T1000 (cell line): ENCODE results near the gene IWS1.
"Not testable (repeated sequence)": the region's sequence is repeated elsewhere in the genome, so short reads cannot be mapped to it uniquely, and the experiment has no call there.

Experiments used
- DNase-seq: peaks from one replicate; lab custom pipeline; 2025; ENCODE audit warnings: mixed read lengths; lab: John Stamatoyannopoulos, UW

The IWS1 gene

GRCh38 chr2:127526132-127527000 is at the start of gene IWS1:
Gene IWS1 (minus strand): TSS chr2:127526489. CDS start chr2:127526208, 281 bp downstream.
- peak; percentile 88 for DNase-seq

- DNase-seq, result no peak
Measured at GRCh38 chr2:127575941-127576432, 49.7 kb upstream of the IWS1 start.

GRCh38 chr2:127575185-127575765 is 49.0 kb upstream of the IWS1 start:
- no peak for DNase-seq

DNA sequence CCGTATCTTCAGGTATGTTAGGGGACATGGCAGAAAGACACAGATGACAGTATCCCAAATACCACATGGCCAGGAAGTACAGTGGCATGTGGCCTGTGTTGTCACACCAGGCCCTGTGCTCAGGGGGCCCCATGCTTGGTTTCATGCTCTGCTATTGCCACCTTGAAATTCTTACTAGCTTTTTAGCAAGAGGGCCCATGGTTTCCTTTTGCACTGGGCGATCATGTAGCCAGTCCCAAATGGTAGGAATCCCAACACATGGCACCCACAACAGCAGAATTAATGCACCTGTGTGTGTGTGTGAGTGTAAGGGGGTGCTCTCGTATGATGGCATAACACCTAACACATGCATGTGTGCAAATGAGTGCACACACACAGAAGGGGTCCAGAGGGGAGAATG is 48.4 kb upstream of the IWS1 start:
- no peak for DNase-seq

- no peak for DNase-seq
Measured at GRCh38 chr2:127573771-127574170, 47.5 kb upstream of the IWS1 start.

DNA sequence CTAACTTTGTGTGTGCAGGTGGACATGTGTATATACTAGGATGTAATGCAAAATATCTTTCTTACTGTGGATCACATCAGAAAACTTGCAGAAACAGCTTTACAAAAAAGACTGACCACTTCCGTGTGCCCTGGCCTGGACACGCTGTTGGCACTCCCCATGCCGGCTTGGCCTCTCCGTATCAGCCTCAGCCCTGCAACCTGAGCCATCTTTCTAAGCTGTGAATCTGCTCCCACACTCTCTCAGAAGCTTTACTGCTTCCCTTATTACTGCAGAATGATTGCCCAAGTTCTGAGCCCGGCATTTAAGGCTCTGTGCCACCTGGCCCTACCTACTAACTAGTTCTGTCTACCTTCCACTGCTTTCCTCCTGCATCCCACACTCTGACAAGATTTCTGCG is 47.0 kb upstream of the IWS1 start:
- no peak for DNase-seq

DNA sequence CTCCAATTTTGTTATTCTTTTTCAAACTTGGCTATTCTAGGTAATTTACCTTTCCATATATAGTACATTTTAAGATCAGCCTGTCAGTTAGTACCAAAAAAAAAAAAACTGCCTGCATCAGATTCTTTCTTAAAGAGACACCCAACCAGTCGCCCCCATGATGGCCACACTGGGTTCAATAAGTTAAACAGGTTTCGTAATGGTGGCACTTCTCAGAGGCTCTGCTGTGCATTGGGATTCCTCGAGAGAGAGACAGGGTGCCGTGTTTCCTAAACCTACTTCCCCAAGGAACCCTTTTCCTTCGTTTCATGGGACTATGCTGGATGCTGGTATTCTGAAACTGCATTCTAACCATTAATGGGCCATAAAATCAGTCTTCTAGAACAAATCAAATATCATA is 46.6 kb upstream of the IWS1 start:
- DNase-seq, result no peak

- not testable (repeated sequence) for DNase-seq
Measured at GRCh38 chr2:127572352-127572751, 46.1 kb upstream of the IWS1 start.

DNA sequence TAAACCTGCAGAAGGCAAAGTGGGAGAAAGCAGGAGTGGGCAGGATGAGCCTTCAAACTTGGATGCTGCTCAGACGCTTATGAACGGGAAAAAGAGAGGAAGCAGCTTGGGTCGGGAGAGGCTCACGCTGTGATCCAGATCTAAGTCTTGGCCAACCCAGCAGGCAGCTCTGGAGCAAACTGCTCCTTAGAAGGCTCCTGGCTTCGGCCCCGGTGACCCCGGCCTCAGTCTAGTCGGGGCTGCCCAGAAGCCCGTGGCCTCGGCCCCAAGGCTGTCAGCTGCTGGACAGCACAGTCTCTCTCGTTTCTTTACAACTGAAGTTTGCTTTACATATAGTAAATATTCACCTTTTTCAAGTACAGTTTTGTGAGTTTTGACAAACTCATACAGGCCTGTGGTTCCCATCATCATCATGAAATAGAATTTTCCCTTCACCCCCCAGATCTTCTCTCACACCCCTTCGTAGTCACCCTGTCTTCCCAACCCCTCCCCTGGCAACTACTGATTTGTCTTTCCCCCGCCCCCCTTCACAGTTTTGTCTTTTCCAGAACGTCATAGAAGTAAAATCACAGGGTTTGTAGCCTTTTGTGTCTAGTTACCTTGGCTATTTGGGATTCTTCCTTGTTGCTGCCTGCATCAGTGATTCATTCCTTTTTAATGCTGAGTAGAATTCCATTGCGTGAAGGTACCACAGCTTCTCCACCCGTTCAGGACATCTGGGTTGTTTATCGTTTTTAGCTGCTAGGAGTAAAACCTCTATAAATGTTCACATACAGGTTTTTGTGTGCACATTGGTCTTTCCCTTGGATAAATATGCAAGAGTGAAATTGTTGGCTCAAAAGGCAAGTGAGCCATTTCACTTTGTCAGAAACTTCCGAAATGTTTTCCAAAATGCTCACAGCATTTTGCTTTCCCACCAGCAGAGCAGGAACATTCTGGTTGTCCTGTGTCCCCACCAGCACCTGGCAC is 44.3 kb upstream of the IWS1 start:
- no peak for DNase-seq

DNA sequence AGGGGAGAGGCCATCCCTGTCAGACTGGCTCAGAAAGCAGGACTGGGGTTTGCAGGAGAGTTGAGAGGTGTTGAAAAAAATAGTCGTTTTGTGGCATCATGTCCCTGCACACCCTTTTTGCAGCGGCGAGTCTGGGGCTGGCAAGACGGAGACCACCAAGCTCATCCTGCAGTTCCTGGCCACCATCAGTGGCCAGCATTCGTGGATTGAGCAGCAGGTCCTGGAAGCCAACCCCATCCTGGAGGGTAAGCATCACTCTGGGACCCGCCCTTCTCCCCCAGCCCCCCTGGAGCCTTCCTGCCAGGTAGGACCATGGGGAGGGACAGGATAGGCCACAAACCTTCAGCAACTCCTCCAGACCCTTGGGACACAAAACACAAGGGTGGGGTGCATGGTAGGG is 43.4 kb upstream of the IWS1 start:
- no peak for DNase-seq

- DNase-seq, result no peak
Measured at GRCh38 chr2:127568128-127568527, 41.8 kb upstream of the IWS1 start.

DNA sequence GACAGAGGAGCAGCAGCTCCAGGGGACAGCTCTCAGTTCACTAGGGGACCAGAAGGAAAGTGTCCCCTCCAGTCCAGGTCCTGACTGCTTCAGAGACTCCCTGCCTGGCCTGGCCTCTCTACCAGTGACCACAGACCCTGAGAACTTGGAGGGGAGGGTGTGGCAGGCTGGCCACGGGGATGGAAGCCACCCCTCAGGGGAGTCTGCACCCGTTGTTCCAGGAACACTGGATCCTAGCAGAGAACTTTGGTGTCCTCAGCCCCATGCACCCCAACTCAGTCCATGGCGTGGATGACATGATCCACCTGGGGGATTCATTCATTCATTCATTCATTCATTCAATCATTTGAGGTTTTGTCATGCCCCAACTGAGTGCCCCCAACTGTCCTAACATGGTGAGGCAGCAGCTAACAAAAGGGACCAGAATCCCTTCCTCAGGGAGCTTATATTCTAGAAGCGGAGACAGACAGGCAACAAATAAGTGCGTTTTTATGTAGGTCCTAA is 41.1 kb upstream of the IWS1 start:
- DNase-seq, result no peak

DNA sequence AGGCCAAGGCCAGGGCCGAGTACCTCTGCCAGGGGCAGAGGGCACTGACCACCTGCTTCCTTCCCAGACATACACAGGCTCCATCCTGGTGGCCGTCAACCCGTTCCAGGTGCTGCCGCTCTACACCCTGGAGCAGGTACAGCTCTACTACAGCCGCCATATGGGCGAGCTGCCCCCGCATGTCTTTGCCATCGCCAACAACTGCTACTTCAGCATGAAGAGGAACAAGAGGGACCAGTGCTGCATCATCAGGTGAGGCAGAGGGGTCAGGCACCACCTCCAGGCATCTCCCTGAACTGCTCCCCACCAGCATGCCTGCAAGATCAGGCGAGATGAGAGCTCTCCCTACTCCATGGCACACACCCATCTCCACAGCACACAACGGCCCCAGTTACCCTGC is 40.3 kb upstream of the IWS1 start:
- no peak for DNase-seq

DNA sequence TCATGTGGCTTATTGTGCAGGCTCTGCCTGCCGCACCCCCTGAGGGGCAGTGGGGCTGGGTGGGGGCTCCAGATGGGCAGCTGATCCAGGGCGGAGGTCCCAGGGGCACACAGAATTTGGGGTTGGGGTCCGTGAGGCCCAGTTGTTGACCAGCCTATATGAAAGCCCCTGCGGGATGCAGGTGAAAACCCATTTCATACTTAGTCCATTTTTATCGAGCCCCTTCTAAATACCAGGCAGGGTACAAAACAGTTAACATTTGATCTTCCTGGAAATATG is 39.8 kb upstream of the IWS1 start:
- DNase-seq, result no peak

GRCh38 chr2:127565261-127566138 is 39.2 kb upstream of the IWS1 start:
- DNase-seq, result no peak

- no peak for DNase-seq
Measured at GRCh38 chr2:127564429-127565260, 38.4 kb upstream of the IWS1 start.

DNA sequence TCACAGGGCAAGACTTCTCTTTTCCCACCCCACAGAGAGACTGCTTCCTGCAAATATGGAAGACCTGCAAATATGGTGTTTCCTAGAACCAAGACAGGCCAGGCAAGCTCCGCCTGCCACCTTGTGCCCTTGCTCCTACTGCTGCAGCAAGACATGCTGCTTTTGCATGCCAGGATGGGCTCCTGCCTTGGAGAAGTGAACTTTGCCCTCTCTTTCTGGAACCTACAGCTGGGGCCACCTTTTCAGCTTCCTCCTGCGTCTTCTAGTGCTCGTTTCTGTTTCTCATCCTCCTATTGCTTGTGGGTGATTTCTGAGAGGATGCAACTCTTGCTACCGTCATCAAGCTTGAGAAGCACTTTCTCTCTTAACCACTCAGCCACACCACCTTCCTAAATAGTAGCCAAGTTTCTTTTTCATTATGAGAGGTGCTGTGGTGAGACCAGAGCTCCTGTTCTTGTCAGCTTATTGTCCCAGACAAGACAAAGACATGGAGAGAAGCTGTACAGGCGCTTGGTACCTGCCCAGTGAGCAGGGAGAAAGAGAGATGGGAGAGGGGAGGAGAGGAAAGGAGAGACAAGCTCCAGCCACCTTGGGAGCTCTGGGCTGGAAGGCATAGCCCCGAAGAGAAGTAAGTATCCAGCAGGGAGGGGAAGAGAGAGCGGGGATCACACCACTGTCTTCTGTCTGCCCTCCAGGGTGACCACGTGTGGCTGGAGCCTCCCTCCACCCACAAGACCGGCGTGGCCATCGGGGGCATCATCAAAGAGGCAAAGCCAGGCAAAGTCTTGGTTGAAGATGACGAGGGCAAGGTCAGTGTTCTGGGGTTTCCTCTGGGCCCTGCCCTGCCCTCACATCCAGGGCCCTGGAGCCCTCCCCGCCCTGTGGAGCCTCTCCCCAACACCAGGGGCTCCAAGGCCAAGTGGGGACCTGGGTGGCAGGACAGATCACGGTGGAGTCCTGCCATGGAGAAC is 37.5 kb upstream of the IWS1 start:
- DNase-seq, result no peak

DNA sequence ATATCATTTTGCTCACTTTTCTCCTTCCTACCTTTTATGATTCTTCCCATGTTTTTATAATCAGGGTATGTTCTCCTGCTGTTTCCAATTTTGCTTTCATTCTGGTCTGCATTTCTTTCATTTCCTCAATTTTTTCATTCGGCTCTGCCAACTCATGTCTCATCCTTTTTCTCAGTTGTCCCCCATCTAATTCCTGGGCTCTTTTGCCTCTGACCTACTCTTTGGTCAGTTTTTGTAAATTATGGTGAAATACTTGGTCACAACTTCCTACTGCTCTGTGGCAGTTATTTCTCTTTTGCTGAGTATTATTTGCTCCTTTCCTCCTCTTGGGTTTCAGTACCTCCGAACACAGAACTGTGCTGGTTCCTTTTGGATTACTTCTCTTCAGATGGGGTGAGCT is 36.6 kb upstream of the IWS1 start:
- DNase-seq, result no peak

- DNase-seq, result no peak
Measured at GRCh38 chr2:127561371-127561770, 35.1 kb upstream of the IWS1 start.
